HEK293 (cell line): ENCODE measurements around the gene DGKG.

Experiments
- CTCF ChIA-PET: fragments of 350-600 bp; formaldehyde crosslinking; extraction: SDS; loops from one replicate; lab custom pipeline; 2021; ENCODE audit warnings: antibody characterized with exemption; lab: Yijun Ruan, JAX
- POLR2A ChIA-PET: fragments of 300-600 bp; formaldehyde crosslinking; extraction: SDS; loops from one replicate; lab custom pipeline; 2020; ENCODE audit warnings: antibody characterized with exemption, inconsistent platforms; lab: Yijun Ruan, JAX
- H3K27ac ChIP-seq: fragments of 200-500 bp; sonication (Bioruptor generic); 2 replicates; pipeline ENCODE4 v1.5.1; 2014; ENCODE audit warnings: low read depth, low read length, control low read depth, inconsistent platforms; ENCODE audit errors: extremely low read depth
- H3K36me3 ChIP-seq, 2 experiments: fragments of 200-500 bp in 1 of 2; sonication (Bioruptor generic) in 1 of 2; 1 replicate in 1 of 2; 2 replicates in 1 of 2; pipeline ENCODE4 v1.5.1; 2014 to 2017; ENCODE audit warnings: inconsistent platforms in 2 of 2, low read length in 2 of 2; ENCODE audit not compliant: control insufficient read depth in 2 of 2, insufficient read depth in 1 of 2
- H3K4me1 ChIP-seq: fragments of 200-500 bp; sonication (Bioruptor generic); 2 replicates; pipeline ENCODE4 v1.5.1; 2014; ENCODE audit warnings: mild to moderate bottlenecking, low read length, inconsistent platforms; ENCODE audit not compliant: control insufficient read depth, insufficient read depth
- H3K4me3 ChIP-seq: 2 replicates; pipeline ENCODE4 v1.5.1; 2011; ENCODE audit warnings: low read depth, mild to moderate bottlenecking, control low read depth, low read length, moderate library complexity
- H3K9me3 ChIP-seq: fragments of 200-500 bp; sonication (Bioruptor generic); 2 replicates; pipeline ENCODE4 v1.5.1; 2014; ENCODE audit warnings: low read depth, low read length, inconsistent platforms; ENCODE audit not compliant: control insufficient read depth, insufficient read depth
- KLF9 ChIP-seq: fragments of 450-650 bp; formaldehyde crosslinking; IDR thresholded peaks from 2 replicates; pipeline ENCODE4 v1.5.1; 2016; ENCODE audit warnings: missing biosample characterization, missing genetic modification characterization, low read depth
- PATZ1 ChIP-seq: fragments of 450-650 bp; formaldehyde crosslinking; IDR thresholded peaks from 2 replicates; pipeline ENCODE4 v1.5.1; 2016; ENCODE audit warnings: missing biosample characterization, missing genetic modification characterization
- TCF7L2 ChIP-seq: IDR thresholded peaks from 2 replicates; pipeline ENCODE4 v1.6.1; 2011; ENCODE audit warnings: low read depth, mild to moderate bottlenecking, inconsistent platforms, low read length, moderate library complexity, borderline replicate concordance
- YY2 ChIP-seq: fragments of 450-650 bp; formaldehyde crosslinking; IDR thresholded peaks from 2 replicates; pipeline ENCODE4 v1.5.1; 2016; ENCODE audit warnings: missing biosample characterization, missing genetic modification characterization
- ZBTB26 ChIP-seq: fragments of 450-650 bp; formaldehyde crosslinking; optimal IDR thresholded peaks from 2 replicates; pipeline ENCODE3; 2016; ENCODE audit warnings: missing biosample characterization, mild to moderate bottlenecking, missing genetic modification characterization
- ZFP41 ChIP-seq: fragments of 450-650 bp; formaldehyde crosslinking; IDR thresholded peaks from 2 replicates; pipeline ENCODE4 v1.5.1; 2016; ENCODE audit warnings: missing biosample characterization, missing genetic modification characterization, borderline replicate concordance
- ZNF112 ChIP-seq: fragments of 450-650 bp; formaldehyde crosslinking; IDR thresholded peaks from 2 replicates; pipeline ENCODE4 v1.5.0; 2017; ENCODE audit warnings: missing biosample characterization, missing genetic modification characterization
- ZNF121 ChIP-seq: fragments of 450-650 bp; formaldehyde crosslinking; IDR thresholded peaks from 2 replicates; pipeline ENCODE4 v1.5.1; 2016; ENCODE audit warnings: missing biosample characterization, missing genetic modification characterization
- ZNF324 ChIP-seq: fragments of 450-650 bp; formaldehyde crosslinking; IDR thresholded peaks from 2 replicates; pipeline ENCODE4 v1.5.1; 2016; ENCODE audit warnings: missing biosample characterization, missing genetic modification characterization
- ZNF350 ChIP-seq: fragments of 450-650 bp; formaldehyde crosslinking; IDR thresholded peaks from 2 replicates; pipeline ENCODE4 v1.5.0; 2017; ENCODE audit warnings: missing biosample characterization, mild to moderate bottlenecking, missing genetic modification characterization
- ZNF366 ChIP-seq: fragments of 450-650 bp; formaldehyde crosslinking; conservative IDR thresholded peaks from 2 replicates; pipeline ENCODE4 v1.5.1; 2016; ENCODE audit warnings: missing biosample characterization, missing genetic modification characterization
- ZNF398 ChIP-seq: fragments of 450-650 bp; formaldehyde crosslinking; IDR thresholded peaks from 2 replicates; pipeline ENCODE4 v1.5.1; 2017; ENCODE audit warnings: missing biosample characterization, missing genetic modification characterization
- ZNF513 ChIP-seq: fragments of 450-650 bp; IDR thresholded peaks from 2 replicates; pipeline ENCODE4 v1.5.1; 2018; ENCODE audit warnings: missing biosample characterization, missing genetic modification characterization
- ZNF610 ChIP-seq: fragments of 450-650 bp; formaldehyde crosslinking; IDR thresholded peaks from 2 replicates; pipeline ENCODE4 v1.5.1; 2016; ENCODE audit warnings: missing biosample characterization, missing genetic modification characterization, borderline replicate concordance
- ZNF747 ChIP-seq: fragments of 450-650 bp; formaldehyde crosslinking; IDR thresholded peaks from 2 replicates; pipeline ENCODE4 v1.5.1; 2016; ENCODE audit warnings: missing biosample characterization, missing genetic modification characterization
- ZNF837 ChIP-seq: fragments of 450-650 bp; formaldehyde crosslinking; IDR thresholded peaks from 2 replicates; pipeline ENCODE4 v1.5.1; 2016; ENCODE audit warnings: missing biosample characterization, missing genetic modification characterization
- ZNF843 ChIP-seq: fragments of 450-650 bp; formaldehyde crosslinking; IDR thresholded peaks from 2 replicates; pipeline ENCODE4 v1.5.1; 2016; ENCODE audit warnings: missing biosample characterization, missing genetic modification characterization

Gene DGKG

GRCh38 chr3:186248850-186249249, 113.2 kb downstream of the DGKG start (continued):
- TF ChIP-seq PATZ1 (tag by site-specific recombination) (no peak), ZNF350 (no peak), ZFP41 (tag by site-specific recombination) (no peak), YY2 (tag by site-specific recombination) (no peak), KLF9 (tag by site-specific recombination) (no peak), TCF7L2 (no peak)

GRCh38 chr3:186247821-186248814, 113.9 kb downstream of the DGKG start:
- no peak overlapping the region for H3K4me3 ChIP-seq
- ChIA-PET CTCF (interaction anchor here (0.9 to 2.8 kb wide), 3 partner anchors 8 to 362 kb away, joined by 3 to 16 read pairs (median 5); no protein-coding TSS in a partner anchor), POLR2A (no interaction called here)
- H3K36me3 ChIP-seq: no peaks in the 10 kb centered on the region
- H3K27ac ChIP-seq: no peak overlapping the region
- H3K4me1 ChIP-seq: no peaks in the 10 kb centered on the region
- 0 out of 2 replicates have a peak, but pooled peaks have one; percentile 25 for TF ChIP-seq ZNF366
- no peak for TF ChIP-seq ZNF112 (tag by site-specific recombination)
- no peak for TF ChIP-seq ZNF843 (tag by site-specific recombination)
- no peaks in the 10 kb centered on the region for H3K9me3 ChIP-seq

- Histone ChIP-seq H3K9me3 (no peaks in the 10 kb centered on the region), H3K36me3 (no peaks in the 10 kb centered on the region), H3K27ac (no peak overlapping the region), H3K4me3 (no peak overlapping the region), H3K4me1 (no peaks in the 10 kb centered on the region)
- ChIA-PET CTCF (interaction anchor here (0.6 to 1.5 kb wide), 7 partner anchors 10 to 363 kb away, joined by 3 to 5 read pairs (median 3); no protein-coding TSS in a partner anchor), POLR2A (no interaction called here)
- no peak for TF ChIP-seq ZBTB26 (tag by site-specific recombination)
- TF ChIP-seq ZNF837 (tag by site-specific recombination): no peak
- TF ChIP-seq ZNF610: no peak
- TF ChIP-seq ZNF398 (tag by site-specific recombination): no peak
Observed at GRCh38 chr3:186246941-186247340, 115.1 kb downstream of the DGKG start.

GRCh38 chr3:186244016-186244415, 118.0 kb downstream of the DGKG start:
- Histone ChIP-seq H3K36me3 (no peaks in the 10 kb centered on the region), H3K27ac (no peak overlapping the region), H3K9me3 (no peaks in the 10 kb centered on the region), H3K4me3 (no peak overlapping the region), H3K4me1 (no peaks in the 10 kb centered on the region)
- CTCF ChIA-PET: interaction anchor here (1.6 kb wide), 1 partner anchor 261 kb away, joined by 5 read pairs; no protein-coding TSS in a partner anchor
- POLR2A ChIA-PET: no interaction called here
- TF ChIP-seq ZNF121 (tag by site-specific recombination): no peak
- no peak for TF ChIP-seq ZNF747 (tag by site-specific recombination)
- no peak for TF ChIP-seq ZNF513 (tag by site-specific recombination)
- TF ChIP-seq ZNF324 (tag by site-specific recombination): no peak
